ENCODE results near the gene GRIP2. TPM values are rescaled to one million over a fixed set of nuclear protein-coding genes. Genes with fewer than 3 reads are reported as not detected.

Gene GRIP2
- total and polyA plus RNA-seq, 10 donors: 0.15 to 3.7 (median 1.2) TPM

DNA sequence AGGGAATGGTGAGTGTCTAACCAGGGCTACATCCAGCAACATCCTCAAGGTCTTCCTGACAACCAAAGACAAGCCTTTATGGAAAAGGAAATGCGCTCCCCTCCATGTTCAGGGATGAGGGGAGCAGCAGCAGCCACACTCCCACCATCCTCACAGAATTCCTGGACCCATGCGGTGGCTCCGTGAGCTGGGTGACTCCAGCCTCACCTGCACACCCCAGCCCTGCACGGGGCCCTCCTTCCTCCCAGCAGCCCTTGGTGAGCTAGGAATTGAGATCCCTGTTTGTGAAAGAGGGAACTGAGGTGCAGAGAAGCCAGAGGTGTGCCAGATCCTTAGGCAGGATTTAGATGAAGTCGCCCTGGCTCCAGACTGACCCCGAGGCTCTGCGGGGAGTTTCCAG is 52.3 kb downstream of the GRIP2 start:
- WGBS, 5 donors: 79 to 87% (median 82%) methylated on average over 3 to 7 of the region's 7 CpGs
- Histone ChIP-seq H3K27me3 (replicated peaks in 1 of 7) (no peaks in the 10 kb centered on the region), H3K9me3 (no peaks in the 10 kb centered on the region), H3K4me3 (no peak overlapping the region), H3K27ac (peak overlapping the region in 1 of 8 donors; percentile 45), H3K4me1 (peaks cover 0 to 16% (median 4%) of the 10 kb centered on the region in 6 donors), H3K36me3 (peaks cover 0 to 99% (median 68%) of the 10 kb centered on the region in 6 donors)
- TF ChIP-seq, protein P1, sequence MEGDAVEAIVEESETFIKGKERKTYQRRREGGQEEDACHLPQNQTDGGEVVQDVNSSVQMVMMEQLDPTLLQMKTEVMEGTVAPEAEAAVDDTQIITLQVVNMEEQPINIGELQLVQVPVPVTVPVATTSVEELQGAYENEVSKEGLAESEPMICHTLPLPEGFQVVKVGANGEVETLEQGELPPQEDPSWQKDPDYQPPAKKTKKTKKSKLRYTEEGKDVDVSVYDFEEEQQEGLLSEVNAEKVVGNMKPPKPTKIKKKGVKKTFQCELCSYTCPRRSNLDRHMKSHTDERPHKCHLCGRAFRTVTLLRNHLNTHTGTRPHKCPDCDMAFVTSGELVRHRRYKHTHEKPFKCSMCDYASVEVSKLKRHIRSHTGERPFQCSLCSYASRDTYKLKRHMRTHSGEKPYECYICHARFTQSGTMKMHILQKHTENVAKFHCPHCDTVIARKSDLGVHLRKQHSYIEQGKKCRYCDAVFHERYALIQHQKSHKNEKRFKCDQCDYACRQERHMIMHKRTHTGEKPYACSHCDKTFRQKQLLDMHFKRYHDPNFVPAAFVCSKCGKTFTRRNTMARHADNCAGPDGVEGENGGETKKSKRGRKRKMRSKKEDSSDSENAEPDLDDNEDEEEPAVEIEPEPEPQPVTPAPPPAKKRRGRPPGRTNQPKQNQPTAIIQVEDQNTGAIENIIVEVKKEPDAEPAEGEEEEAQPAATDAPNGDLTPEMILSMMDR (IDR thresholded peaks at IDR 0.05 in 8 of 11, conservative IDR thresholded peaks at IDR 0.05 in 3 of 11): no peak
- TF ChIP-seq POLR2A (IDR thresholded peaks at IDR 0.05) (no peak), POLR2AphosphoS5 (IDR thresholded peaks at IDR 0.05) (peak in 1 of 3 donors; percentile 46)
- peak; percentile 45 for DNase-seq
- intact Hi-C loops (cut with DNase I; ENCODE audit: low total_unique reads): no loop called here

DNA sequence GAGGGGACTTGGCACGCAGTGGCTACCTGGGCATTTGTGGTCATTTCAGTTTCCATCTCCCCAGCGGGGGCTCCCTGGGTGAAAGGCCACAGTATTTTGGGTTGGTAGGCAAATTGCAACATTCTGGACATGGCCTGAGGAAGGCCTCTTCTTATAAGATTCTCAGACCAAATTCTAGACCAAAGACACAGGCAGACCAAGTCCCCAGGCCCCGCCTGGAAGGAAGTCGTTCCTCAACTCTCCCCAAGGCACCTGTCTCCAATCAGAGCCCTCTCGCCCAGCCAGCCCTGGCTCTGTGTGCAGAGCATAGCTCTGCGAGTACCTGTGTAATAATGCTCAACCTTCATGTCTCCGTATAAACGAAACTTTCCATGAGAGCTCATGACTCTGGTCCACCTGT is 53.1 kb downstream of the GRIP2 start:
- peak; percentile 42 for DNase-seq

DNA sequence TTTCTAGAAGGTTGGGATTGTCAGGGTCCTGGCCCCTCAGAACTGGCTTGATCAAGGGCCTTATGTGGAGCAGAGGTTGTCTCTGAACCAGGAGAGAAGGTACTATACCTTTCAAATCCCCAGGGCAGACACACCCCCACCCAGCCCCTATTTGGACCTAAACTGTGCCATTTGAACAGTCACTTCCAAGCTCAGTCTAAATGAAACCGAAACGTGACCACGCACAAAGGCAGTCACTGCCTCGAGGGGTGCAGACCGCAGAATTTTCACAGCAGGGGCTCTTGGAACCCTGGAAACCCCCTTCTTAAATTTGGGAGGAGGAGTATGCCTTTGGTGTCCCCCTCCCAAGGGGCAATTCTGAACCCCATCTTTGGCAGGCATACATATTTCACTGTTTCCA is 53.7 kb downstream of the GRIP2 start:
- Histone ChIP-seq H3K9me3 (no peaks in the 10 kb centered on the region), H3K4me3 (no peak overlapping the region), H3K4me1 (peaks cover 0 to 29% (median 15%) of the 10 kb centered on the region in 6 donors), H3K36me3 (peaks cover 0 to 100% (median 81%) of the 10 kb centered on the region in 6 donors), H3K27me3 (replicated peaks in 1 of 7) (no peaks in the 10 kb centered on the region), H3K27ac (peak overlapping the region in 1 of 8 donors; percentile 11)
- TF ChIP-seq POLR2AphosphoS5 (IDR thresholded peaks at IDR 0.05): no peak
- intact Hi-C loops (cut with DNase I; ENCODE audit: low total_unique reads): no loop called here
- DNase-seq: peak; percentile 15
- 81 to 91% (median 83%) methylated on average over 5 of the region's 5 CpGs for WGBS, 5 donors

More for the DNA sequence above, 53.1 kb downstream of the GRIP2 start:
- peaks cover 0 to 23% (median 9%) of the 10 kb centered on the region in 6 donors for H3K4me1 ChIP-seq
- peak overlapping the region in 1 of 8 donors; percentile 11 for H3K27ac ChIP-seq
- 91 to 97% (median 94%) methylated on average over 8 of the region's 8 CpGs for WGBS, 5 donors
- intact Hi-C loops (cut with DNase I; ENCODE audit: low total_unique reads): no loop called here
- H3K9me3 ChIP-seq: no peaks in the 10 kb centered on the region
- H3K4me3 ChIP-seq: no peak overlapping the region
- TF ChIP-seq, protein P1 (IDR thresholded peaks at IDR 0.05 in 8 of 11, conservative IDR thresholded peaks at IDR 0.05 in 3 of 11): no peak
- TF ChIP-seq POLR2AphosphoS5 (IDR thresholded peaks at IDR 0.05) (no peak), POLR2A (IDR thresholded peaks at IDR 0.05) (no peak)
- no peaks in the 10 kb centered on the region for H3K27me3 ChIP-seq (replicated peaks in 1 of 7)
- H3K36me3 ChIP-seq: peaks cover 0 to 100% (median 75%) of the 10 kb centered on the region in 6 donors

DNA sequence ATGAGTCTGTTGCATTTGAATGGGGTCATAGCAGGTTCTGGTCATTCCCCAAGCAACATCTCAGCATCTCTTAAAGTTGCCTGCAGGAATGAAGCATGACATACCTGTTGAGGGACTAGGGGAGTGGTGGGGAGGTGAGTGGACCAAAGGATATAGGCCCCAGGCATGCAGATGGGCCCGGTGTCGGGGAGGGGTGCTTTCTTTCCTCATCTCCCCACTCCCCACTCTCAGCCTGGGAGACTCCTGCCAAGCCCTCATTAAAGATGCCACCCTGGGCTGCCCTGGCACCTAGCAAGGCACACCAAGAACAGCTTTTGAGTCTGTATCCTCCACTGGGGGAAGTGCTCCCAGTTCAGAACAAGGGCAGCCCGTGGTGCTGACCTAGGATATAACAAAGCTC is 54.2 kb downstream of the GRIP2 start:
- intact Hi-C loops (cut with DNase I; ENCODE audit: low total_unique reads): no loop called here
- H3K9me3 ChIP-seq: no peaks in the 10 kb centered on the region
- TF ChIP-seq, protein P1 (IDR thresholded peaks at IDR 0.05 in 8 of 11, conservative IDR thresholded peaks at IDR 0.05 in 3 of 11): no peak
- peak in 1 of 3 donors; percentile 20 for TF ChIP-seq POLR2AphosphoS5 (IDR thresholded peaks at IDR 0.05)
- H3K36me3 ChIP-seq: peaks cover 0 to 100% (median 85%) of the 10 kb centered on the region in 6 donors
- H3K27ac ChIP-seq: peak overlapping the region in 1 of 8 donors; percentile 11
- no peak overlapping the region for H3K4me3 ChIP-seq
- DNase-seq: peak; percentile 39
- no peaks in the 10 kb centered on the region for H3K27me3 ChIP-seq (replicated peaks in 1 of 7)
- H3K4me1 ChIP-seq: peaks cover 0 to 34% (median 17%) of the 10 kb centered on the region in 6 donors
- 76 to 94% (median 88%) methylated on average over 3 of the region's 3 CpGs for WGBS, 5 donors

Data from spleen (tissue), 11 donors.